ENCODE measurements around the gene BRD4. TPM values are rescaled to one million over a fixed set of nuclear protein-coding genes. Genes with fewer than 3 reads are reported as not detected.

BRD4 gene
- total RNA-seq = 25.9 and 32.2 TPM in 2 replicates

DNA sequence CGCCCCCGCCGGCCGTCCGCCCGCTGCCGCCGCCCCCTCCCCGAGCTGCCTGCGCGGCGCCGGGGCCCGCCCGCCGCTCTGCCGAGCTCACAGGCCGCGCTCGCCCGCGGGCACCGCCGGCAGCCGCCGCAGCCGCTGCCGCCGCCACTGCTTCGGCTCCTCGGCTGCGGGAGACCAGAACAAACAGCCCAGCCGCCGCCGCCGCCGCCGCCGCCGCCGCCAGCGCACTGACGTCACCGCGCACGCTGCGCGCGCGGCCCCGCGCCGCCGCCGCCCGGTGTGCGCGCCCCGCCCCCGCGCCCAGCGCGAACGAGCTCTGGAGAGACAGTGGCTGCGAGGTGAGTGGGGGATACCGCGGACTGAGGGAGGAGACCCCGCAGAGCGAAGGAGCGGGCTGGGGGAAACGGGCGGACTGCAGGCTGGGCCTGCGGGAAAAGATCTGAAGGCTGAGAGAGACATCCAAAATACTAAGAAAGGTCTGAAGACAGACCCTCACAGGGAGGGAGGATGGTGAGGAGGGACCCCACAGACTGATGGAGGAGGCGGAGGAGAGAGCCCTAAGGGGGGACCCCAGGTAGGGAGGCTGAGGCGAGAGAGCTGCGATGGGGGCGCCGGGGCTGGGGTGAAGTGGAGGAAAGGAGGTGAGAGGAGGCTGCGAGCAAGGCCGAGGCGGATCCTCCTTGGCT is at the start of gene BRD4:
TSS of gene BRD4 (minus strand) at position 229 of the 686 bp plus-strand sequence. CDS start 59,440 bp downstream, outside the sequence.

DNA sequence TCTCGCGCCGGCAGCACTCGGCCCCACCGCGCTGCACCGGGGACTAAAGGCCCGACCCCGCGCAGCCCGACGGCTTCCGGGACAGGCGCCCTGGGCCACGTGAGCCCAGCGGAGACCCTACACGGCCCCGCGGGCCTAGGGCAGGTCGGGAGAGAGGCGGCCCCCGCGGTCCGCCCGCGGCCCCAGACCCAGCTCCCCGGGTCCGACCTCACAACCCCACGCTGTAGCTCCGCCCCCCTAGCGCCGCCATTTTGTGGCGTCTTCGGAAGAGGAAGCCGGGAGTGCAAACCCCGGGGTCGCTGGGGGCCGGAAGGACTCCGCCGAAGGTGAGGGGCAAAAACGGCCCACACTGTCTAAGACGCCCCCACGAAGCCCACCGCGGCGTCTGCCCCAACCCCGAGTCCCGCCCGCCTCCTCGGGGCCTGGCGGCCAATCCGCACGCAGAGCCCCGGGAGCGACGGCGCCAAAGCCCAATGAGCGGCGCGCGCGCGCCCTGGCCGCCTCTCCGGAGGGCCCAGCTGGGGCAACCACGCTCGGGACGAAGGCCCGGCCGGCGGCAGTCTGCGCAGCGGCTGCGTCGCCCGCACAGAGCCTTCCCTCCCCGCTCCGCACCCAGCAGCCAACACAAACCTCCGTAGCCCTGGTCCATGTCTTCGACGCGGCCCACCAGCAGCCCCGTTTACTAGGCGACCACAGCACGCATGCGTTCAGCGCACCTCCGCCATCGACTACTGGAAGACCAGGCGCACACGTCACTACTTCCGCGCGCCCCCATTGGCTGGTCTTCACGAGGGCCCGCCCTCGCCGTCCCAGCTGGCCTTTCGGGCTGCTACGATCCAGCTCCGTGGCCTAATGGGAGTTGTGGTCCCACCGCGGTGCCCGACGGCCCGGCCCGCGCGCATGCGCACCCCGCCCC is 47.0 kb upstream of the BRD4 start, which contains the start of gene AKAP8:
TSS of gene AKAP8 (minus strand) at position 705 of the 916 bp plus-strand sequence. CDS start at position 649, 56 bp downstream.

DNA sequence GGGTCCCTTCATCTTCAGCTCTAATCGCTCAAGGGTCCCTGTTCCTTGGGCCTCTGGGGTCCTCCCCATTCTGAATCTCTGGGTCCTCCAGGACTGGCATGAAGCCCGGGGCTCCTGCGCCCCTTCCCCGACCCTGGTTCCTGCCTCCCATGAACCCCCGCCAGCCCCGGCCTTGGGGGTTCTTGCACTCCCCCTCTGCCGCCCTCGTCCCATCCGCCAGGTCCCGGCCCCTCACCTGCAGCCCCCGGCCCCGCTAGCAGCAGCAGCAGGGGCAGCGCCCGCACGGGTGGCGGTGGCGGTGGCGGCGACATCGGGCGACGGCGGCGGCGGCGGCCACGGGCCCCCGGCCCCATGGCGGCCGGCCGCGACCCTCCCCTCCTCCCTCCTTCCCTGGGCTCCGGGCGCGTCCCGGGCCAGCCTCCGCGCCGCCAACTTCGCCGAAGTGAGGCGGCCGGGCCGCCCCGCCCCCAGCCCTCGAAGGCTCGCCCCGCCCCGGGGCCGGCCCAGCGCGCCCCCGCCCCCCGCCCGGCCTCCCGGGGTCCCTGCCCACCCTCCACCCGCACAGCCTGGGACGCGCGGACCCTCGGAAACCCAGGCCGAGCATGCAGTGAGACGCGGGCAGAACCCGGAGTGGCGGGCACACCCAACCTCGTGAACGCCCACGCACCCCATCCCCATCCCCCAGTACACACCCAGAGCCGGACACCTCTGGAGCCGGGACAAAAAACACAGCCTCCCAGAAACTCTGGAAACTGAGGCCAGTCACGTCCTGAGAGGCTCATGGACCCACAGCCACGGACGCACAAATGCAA is 131.6 kb downstream of the BRD4 start, which contains the start of gene NOTCH3:
TSS of gene NOTCH3 (minus strand) at position 443 of the 812 bp plus-strand sequence. CDS start at position 353, 90 bp downstream.

Other genes with a start within 250 kb of the BRD4 start
- gene SYDE1, start 225.1 kb downstream of the BRD4 start, total RNA-seq = 42.7 and 48.6 TPM in 2 replicates
- 243 and 493 TPM in 2 replicates for gene NOTCH3, start 131.5 kb downstream of the BRD4 start, total RNA-seq
- 0.07 TPM in 2 replicates for gene EPHX3, start 100.1 kb downstream of the BRD4 start, total RNA-seq
- 10.7 and 11.0 TPM in 2 replicates for gene AKAP8, start 47.2 kb upstream of the BRD4 start, total RNA-seq
- 57.9 and 58.7 TPM in 2 replicates for gene AKAP8L, start 86.4 kb upstream of the BRD4 start, total RNA-seq
- gene WIZ, start 117.4 kb upstream of the BRD4 start, total RNA-seq = 15.0 and 21.1 TPM in 2 replicates
- 0.07 TPM in 2 replicates for gene RASAL3, start 132.0 kb upstream of the BRD4 start, total RNA-seq
- not detected in 2 replicates for gene PGLYRP2, start 147.0 kb upstream of the BRD4 start, total RNA-seq
- gene CYP4F22, start 176.0 kb upstream of the BRD4 start, total RNA-seq = not detected in 2 replicates

All from smooth muscle cell of the pulmonary artery (primary cell).